Measurements from ENCODE around the gene PCNX1.

- no peak for TF ChIP-seq EZH2 (IDR thresholded peaks at IDR 0.05; ENCODE audit: borderline replicate concordance, insufficient read depth, low read depth, low read length, poor library complexity, severe bottlenecking)
- TF ChIP-seq CTCF (IDR thresholded peaks at IDR 0.05) = no peak
Measured at GRCh38 chr14:70885343-70886022, 21.8 kb upstream of the PCNX1 start.
